Colonic mucosa (tissue), 4 donors: ENCODE measurements around the gene ICAM1. TPM values are rescaled to one million over a fixed set of nuclear protein-coding genes. Genes with fewer than 3 reads are reported as not detected.

ENCODE experiments used
- DNase-seq: peaks from one replicate; pipeline ENCODE4 v3.0.0-alpha.2; 2020
- H3K27ac ChIP-seq: fragments of 200-600 bp; one replicate; pipeline ENCODE4 v1.8.0; 2021
- H3K27me3 ChIP-seq: fragments of 200-600 bp; one replicate; pipeline ENCODE4 v1.8.0; 2021
- H3K36me3 ChIP-seq: fragments of 200-600 bp; one replicate; pipeline ENCODE4 v1.8.0; 2021
- H3K4me1 ChIP-seq: fragments of 200-600 bp; one replicate; pipeline ENCODE4 v1.8.0; 2021; ENCODE audit warnings: mild to moderate bottlenecking
- H3K4me3 ChIP-seq: fragments of 200-600 bp; one replicate; pipeline ENCODE4 v1.8.0; 2021
- H3K9ac ChIP-seq, 2 donors: one replicate each; pipeline ENCODE4 v1.7.0; 2013; ENCODE audit warnings: control low read depth in 2 of 2, low read depth in 2 of 2, low read length in 2 of 2
- H3K9me3 ChIP-seq: fragments of 200-600 bp; one replicate; pipeline ENCODE4 v1.8.0; 2021
- CTCF ChIP-seq: fragments of 200-600 bp; IDR thresholded peaks from one replicate; pipeline ENCODE4 v1.8.0; 2022; ENCODE audit warnings: antibody characterized with exemption, mild to moderate bottlenecking
- intact Hi-C: fragments of 100-400 bp; cut with DNase I; formaldehyde crosslinking; loops from one replicate; pipeline ENCODE4 v1.14.1; 2022
- total RNA-seq, 2 donors: library from RNA; stranded (reverse); fragmentation: NEBNext Ultra II Directional in 1 of 2; extraction: Animal tissue kit (Norgen Biotek cat#: 25700) in 1 of 2; gene quantifications; one replicate each; pipeline ENCODE4 v1.2.1, GENCODE V29; 2021
- donor health status: healthy.
- donor health status: DM: no; HTN: no; CAD: no.
- donor health status: DM: no; HTN: no; CAD: no.

The ICAM1 gene
- total RNA-seq, 2 donors from 2014 or later = 3.5 to 13.1 TPM

GRCh38 chr19:10251792-10252694 lies 18.9 kb upstream of the ICAM1 start, which contains the start of gene MRPL4:
TSS of gene MRPL4 (plus strand) at chr19:10252214. CDS start at chr19:10252254, 40 bp downstream.
- peak within 1 kb of the TSS; percentile 77 to 93 for H3K9ac ChIP-seq
- intact Hi-C loops = loop anchor here (5.0 kb wide), 1 partner anchor 320 kb away; no protein-coding TSS in a partner anchor
- peak; percentile 98 for DNase-seq
- no peak for TF ChIP-seq CTCF
- H3K4me1 ChIP-seq = peaks cover 5% of the 10 kb centered on the region
- no peaks in the 10 kb centered on the region for H3K36me3 ChIP-seq
- peak within 1 kb of the TSS; percentile 90 for H3K4me3 ChIP-seq
- no peaks in the 10 kb centered on the region for H3K27me3 ChIP-seq
- peak within 1 kb of the TSS; percentile 80 for H3K27ac ChIP-seq
- H3K9me3 ChIP-seq = no peaks in the 10 kb centered on the region

GRCh38 chr19:10252707-10253106 lies 18.2 kb upstream of the ICAM1 start:
- Histone ChIP-seq H3K27ac (peak overlapping the region; percentile 80), H3K4me1 (peaks cover 5% of the 10 kb centered on the region), H3K27me3 (no peaks in the 10 kb centered on the region), H3K9me3 (no peaks in the 10 kb centered on the region), H3K4me3 (peak overlapping the region; percentile 90), H3K9ac (peak overlapping the region; percentile 77 to 93), H3K36me3 (no peaks in the 10 kb centered on the region)
- TF ChIP-seq CTCF = no peak
- intact Hi-C loops = loop anchor here (5.0 kb wide), 1 partner anchor 320 kb away; no protein-coding TSS in a partner anchor
- no peak for DNase-seq

GRCh38 chr19:10254244-10254643 lies 16.7 kb upstream of the ICAM1 start:
- no peaks in the 10 kb centered on the region for H3K27me3 ChIP-seq
- intact Hi-C loops = loop anchor here (5.0 kb wide), 1 partner anchor 322 kb away; no protein-coding TSS in a partner anchor
- no peak overlapping the region for H3K9ac ChIP-seq
- H3K4me3 ChIP-seq = no peak overlapping the region
- no peak overlapping the region for H3K27ac ChIP-seq
- peaks cover 5% of the 10 kb centered on the region for H3K4me1 ChIP-seq
- no peak for DNase-seq
- TF ChIP-seq CTCF = no peak
- H3K9me3 ChIP-seq = no peaks in the 10 kb centered on the region
- H3K36me3 ChIP-seq = no peaks in the 10 kb centered on the region

- Histone ChIP-seq H3K9ac (no peak overlapping the region), H3K27me3 (no peaks in the 10 kb centered on the region), H3K36me3 (no peaks in the 10 kb centered on the region), H3K4me1 (peaks cover 12% of the 10 kb centered on the region), H3K9me3 (no peaks in the 10 kb centered on the region), H3K27ac (no peak overlapping the region), H3K4me3 (no peak overlapping the region)
- no peak for TF ChIP-seq CTCF
- no peak for DNase-seq
- intact Hi-C loops = no loop called here
These were observed 15.6 kb upstream of the ICAM1 start for GRCh38 chr19:10255358-10255757.

GRCh38 chr19:10256551-10256950 lies 14.4 kb upstream of the ICAM1 start:
- H3K36me3 ChIP-seq = no peaks in the 10 kb centered on the region
- intact Hi-C loops = no loop called here

More at GRCh38 chr19:10256551-10256950, 14.4 kb upstream of the ICAM1 start:
- Histone ChIP-seq H3K9me3 (no peaks in the 10 kb centered on the region), H3K27me3 (no peaks in the 10 kb centered on the region), H3K4me1 (peaks cover 13% of the 10 kb centered on the region), H3K9ac (no peak overlapping the region), H3K4me3 (no peak overlapping the region), H3K27ac (no peak overlapping the region)
- no peak for TF ChIP-seq CTCF
- no peak for DNase-seq
